ENCODE results near the gene CCNDBP1. TPM values are rescaled to one million over a fixed set of nuclear protein-coding genes. Genes with fewer than 3 reads are reported as not detected.

Gene CCNDBP1
- total and polyA plus RNA-seq, 2 of the 8 experiments (the other 6 are each of a cell fraction or from before 2014, with no cell fraction given) = 23.4 to 29.0 TPM

DNA sequence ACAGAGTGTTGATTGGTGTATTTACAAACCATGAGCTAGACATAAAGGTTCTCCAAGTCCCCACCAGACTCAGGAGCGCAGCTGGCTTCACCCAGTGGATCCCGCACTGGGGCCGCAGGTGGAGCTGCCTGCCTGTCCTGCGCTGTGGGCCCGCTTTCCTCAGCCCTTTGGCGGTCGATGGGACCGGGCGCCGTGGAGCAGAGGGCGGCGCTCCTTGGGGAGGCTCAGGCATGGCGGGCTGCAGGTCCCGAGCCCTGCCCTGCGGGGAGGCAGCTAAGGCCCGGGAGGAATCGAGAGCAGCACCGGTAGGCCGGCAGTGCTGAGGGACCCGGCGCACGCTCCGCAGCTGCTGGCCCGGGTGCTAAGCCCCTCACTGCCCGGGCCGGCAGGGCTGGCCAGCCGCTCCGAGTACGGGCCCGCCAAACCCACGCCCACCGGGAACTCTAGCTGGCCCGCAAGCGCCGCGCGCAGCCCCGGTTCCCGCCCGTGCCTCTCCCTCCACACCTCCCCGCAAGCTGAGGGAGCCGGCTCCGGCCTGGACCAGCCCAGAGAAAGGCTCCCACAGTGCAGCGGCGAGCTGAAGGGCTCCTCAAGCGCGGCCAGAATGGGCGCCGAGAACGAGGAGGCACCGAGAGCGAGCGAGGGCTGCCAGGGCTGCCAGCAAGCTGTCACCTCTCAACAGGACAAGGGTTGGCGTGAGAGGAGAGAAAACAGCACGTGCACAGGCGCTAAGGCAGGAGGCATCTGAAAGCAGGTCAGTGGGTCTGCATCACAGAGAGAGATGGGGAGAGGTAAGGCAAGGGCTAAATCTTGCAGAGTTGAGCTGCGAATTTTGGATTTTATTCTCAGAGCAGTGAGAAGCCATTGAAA is 41.5 kb downstream of the CCNDBP1 start:
- Histone ChIP-seq H2AFZ (ENCODE audit: low read length) (no peak overlapping the region), H4K20me1 (replicated peaks in 1 of 2; ENCODE audit: control insufficient read depth in 1 of 2, insufficient read depth in 2 of 2, low read length in 2 of 2) (no peaks in the 10 kb centered on the region), H2BK20ac (ENCODE audit: low read length) (no peak overlapping the region), H2BK15ac (ENCODE audit: low read length) (no peak overlapping the region), H3K9ac (replicated peaks in 1 of 4; ENCODE audit: extremely low read depth in 1 of 4, low read depth in 3 of 4, low read length in 3 of 4) (no peak overlapping the region), H4K8ac (ENCODE audit: extremely low read depth, insufficient read depth, low read length) (no peak overlapping the region), H2BK120ac (replicated peaks; ENCODE audit: low read depth, low read length) (no peak overlapping the region), H3K14ac (ENCODE audit: insufficient read length) (no peak overlapping the region), H4K5ac (ENCODE audit: insufficient read length, low read depth, low read length) (no peak overlapping the region), H2AK5ac (ENCODE audit: low read depth, low read length) (no peak overlapping the region), H3K27me3 (replicated peaks in 1 of 4; ENCODE audit: control insufficient read depth in 3 of 4, extremely low read depth in 1 of 4, insufficient read depth in 3 of 4, low read length in 3 of 4) (no peaks in the 10 kb centered on the region), H3K79me2 (ENCODE audit: control insufficient read depth in 1 of 2, insufficient read depth in 2 of 2, low read length in 2 of 2) (no peaks in the 10 kb centered on the region), H3K4me3 (ENCODE audit: extremely low read depth in 1 of 4, insufficient read depth in 2 of 4, low read depth in 3 of 4, low read length in 4 of 4) (no peak overlapping the region), H2BK5ac (ENCODE audit: low read depth, low read length) (no peak overlapping the region), H3K23me2 (ENCODE audit: low read depth, low read length) (no peaks in the 10 kb centered on the region), H4K91ac (replicated peaks; ENCODE audit: insufficient read length, low read length) (no peak overlapping the region), H3K56ac (replicated peaks; ENCODE audit: insufficient read length, low read depth, low read length) (no peak overlapping the region), H2BK12ac (ENCODE audit: low read depth, low read length) (no peak overlapping the region), H3K23ac (ENCODE audit: insufficient read length) (no peak overlapping the region), H3K4me1 (replicated peaks in 1 of 4; ENCODE audit: control insufficient read depth in 3 of 4, insufficient read depth in 4 of 4, low read length in 3 of 4) (no peaks in the 10 kb centered on the region), H3K27ac (ENCODE audit: low read depth, low read length) (no peak overlapping the region), H3K4me2 (ENCODE audit: insufficient read depth in 1 of 2, low read depth in 2 of 2, low read length in 2 of 2) (no peak overlapping the region), H3K9me3 (ENCODE audit: insufficient read depth in 2 of 2, low read depth in 1 of 2, low read length in 1 of 2) (no peaks in the 10 kb centered on the region), H3K18ac (ENCODE audit: extremely low read depth, low read length) (no peak overlapping the region), H3K36me3 (ENCODE audit: control insufficient read depth in 2 of 4, insufficient read depth in 4 of 4, low read length in 3 of 4) (no peaks in the 10 kb centered on the region), H3K79me1 (ENCODE audit: low read depth, low read length) (no peaks in the 10 kb centered on the region), H3K4ac (replicated peaks; ENCODE audit: insufficient read length, low read depth, low read length) (no peak overlapping the region)
- ChIA-PET POLR2A (ENCODE audit: partially characterized antibody) (interaction anchor here (0.6 to 1.2 kb wide), 4 partner anchors 10 to 33 kb away, joined by 3 read pairs; no protein-coding TSS in a partner anchor), CTCF (ENCODE audit: partially characterized antibody) (interaction anchor here (0.6 to 9.7 kb wide), 28 partner anchors 9 to 555 kb away, joined by 3 to 178 read pairs (median 9); partner anchors contain the start of gene TGM5)
- no peak for DNase-seq (ENCODE audit: low read depth in 1 of 2, low spot score in 2 of 2)
- FAIRE-seq = no peak
- WGBS, 2 experiments (ENCODE audit: extremely low coverage in 1 of 2, insufficient coverage in 1 of 2, insufficient read length in 1 of 2, insufficient replicate concordance in 2 of 2, low coverage in 1 of 2, low lambda C conversion rate in 2 of 2, missing lambda C conversion rate in 1 of 2) = 96% methylated on average over 45 of the region's 57 CpGs; no CpG with 5 or more reads in 1 of the 2 experiments
- TF ChIP-seq, protein P1, sequence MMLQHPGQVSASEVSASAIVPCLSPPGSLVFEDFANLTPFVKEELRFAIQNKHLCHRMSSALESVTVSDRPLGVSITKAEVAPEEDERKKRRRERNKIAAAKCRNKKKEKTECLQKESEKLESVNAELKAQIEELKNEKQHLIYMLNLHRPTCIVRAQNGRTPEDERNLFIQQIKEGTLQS (IDR thresholded peaks at IDR 0.05; ENCODE audit: insufficient read depth, low read depth, low read length) = no peak
- TF ChIP-seq TAF7 (optimal IDR thresholded peaks at IDR 0.05; ENCODE audit: borderline replicate concordance, low read depth, low read length) = no peak
- TF ChIP-seq, protein P2, sequence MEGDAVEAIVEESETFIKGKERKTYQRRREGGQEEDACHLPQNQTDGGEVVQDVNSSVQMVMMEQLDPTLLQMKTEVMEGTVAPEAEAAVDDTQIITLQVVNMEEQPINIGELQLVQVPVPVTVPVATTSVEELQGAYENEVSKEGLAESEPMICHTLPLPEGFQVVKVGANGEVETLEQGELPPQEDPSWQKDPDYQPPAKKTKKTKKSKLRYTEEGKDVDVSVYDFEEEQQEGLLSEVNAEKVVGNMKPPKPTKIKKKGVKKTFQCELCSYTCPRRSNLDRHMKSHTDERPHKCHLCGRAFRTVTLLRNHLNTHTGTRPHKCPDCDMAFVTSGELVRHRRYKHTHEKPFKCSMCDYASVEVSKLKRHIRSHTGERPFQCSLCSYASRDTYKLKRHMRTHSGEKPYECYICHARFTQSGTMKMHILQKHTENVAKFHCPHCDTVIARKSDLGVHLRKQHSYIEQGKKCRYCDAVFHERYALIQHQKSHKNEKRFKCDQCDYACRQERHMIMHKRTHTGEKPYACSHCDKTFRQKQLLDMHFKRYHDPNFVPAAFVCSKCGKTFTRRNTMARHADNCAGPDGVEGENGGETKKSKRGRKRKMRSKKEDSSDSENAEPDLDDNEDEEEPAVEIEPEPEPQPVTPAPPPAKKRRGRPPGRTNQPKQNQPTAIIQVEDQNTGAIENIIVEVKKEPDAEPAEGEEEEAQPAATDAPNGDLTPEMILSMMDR (IDR thresholded peaks at IDR 0.05; ENCODE audit: control extremely low read depth in 1 of 3, insufficient read depth in 1 of 3, low read depth in 1 of 3, low read length in 3 of 3) = no peak
- no peak for TF ChIP-seq KDM1A (IDR thresholded peaks at IDR 0.05; ENCODE audit: borderline replicate concordance, low read length)
- TF ChIP-seq CBX5 (IDR thresholded peaks at IDR 0.05; ENCODE audit: low read depth, low read length) = no peak
- TF ChIP-seq, protein P3, sequence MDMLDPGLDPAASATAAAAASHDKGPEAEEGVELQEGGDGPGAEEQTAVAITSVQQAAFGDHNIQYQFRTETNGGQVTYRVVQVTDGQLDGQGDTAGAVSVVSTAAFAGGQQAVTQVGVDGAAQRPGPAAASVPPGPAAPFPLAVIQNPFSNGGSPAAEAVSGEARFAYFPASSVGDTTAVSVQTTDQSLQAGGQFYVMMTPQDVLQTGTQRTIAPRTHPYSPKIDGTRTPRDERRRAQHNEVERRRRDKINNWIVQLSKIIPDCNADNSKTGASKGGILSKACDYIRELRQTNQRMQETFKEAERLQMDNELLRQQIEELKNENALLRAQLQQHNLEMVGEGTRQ (IDR thresholded peaks at IDR 0.05; ENCODE audit: low read length) = no peak
- no peak for TF ChIP-seq FOSL1 (IDR thresholded peaks at IDR 0.05; ENCODE audit: insufficient read depth, low read depth, low read length)

All from H1 (cell line).